ENCODE data around the gene ZFYVE21.

DNA sequence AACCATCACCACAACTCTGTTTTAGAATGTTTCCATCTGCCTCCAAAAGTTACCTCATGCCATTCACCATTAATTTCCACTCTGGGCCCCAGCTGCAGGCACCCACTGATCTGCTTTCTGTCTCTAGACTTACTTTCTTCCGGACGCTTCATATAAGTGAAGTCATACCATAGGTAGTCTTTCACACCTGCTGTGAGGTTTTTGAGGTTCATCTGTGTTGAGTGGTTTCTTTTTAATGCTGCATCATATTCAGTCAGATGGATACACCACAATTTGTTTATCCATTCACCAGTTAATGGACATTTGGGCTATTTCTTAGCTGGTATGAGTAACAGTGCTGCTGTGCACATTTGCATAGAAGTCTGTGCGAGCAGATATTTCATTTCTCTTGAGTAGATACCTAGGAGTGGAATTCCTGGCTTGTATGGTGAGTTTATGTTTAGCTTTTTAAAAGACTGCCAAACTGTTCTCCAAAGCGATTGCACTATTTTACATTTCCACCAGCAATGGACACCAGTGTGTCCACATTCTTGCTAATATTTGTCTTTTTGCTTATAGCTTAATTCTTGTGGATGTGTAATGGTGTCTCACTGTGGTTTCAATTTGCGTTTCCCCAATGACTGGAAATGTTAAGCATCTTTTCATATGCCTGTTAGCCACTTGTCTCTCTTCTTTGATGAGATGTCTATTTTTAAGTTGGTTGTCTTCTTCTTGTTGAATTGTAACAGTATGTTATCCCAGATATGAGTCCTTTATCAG, 48.3 kb downstream of the ZFYVE21 start:
- TF ChIP-seq GATA2 (IDR thresholded peaks at IDR 0.05; ENCODE audit: low read depth, low read length) (no peak), GATA3 (IDR thresholded peaks at IDR 0.05; ENCODE audit: low read depth, low read length) (no peak)
